ENCODE results near the gene SOCS7.
A peak's percentile ranks its signal among the peaks of the same experiment; 100 is the strongest.

SOCS7 gene

DNA sequence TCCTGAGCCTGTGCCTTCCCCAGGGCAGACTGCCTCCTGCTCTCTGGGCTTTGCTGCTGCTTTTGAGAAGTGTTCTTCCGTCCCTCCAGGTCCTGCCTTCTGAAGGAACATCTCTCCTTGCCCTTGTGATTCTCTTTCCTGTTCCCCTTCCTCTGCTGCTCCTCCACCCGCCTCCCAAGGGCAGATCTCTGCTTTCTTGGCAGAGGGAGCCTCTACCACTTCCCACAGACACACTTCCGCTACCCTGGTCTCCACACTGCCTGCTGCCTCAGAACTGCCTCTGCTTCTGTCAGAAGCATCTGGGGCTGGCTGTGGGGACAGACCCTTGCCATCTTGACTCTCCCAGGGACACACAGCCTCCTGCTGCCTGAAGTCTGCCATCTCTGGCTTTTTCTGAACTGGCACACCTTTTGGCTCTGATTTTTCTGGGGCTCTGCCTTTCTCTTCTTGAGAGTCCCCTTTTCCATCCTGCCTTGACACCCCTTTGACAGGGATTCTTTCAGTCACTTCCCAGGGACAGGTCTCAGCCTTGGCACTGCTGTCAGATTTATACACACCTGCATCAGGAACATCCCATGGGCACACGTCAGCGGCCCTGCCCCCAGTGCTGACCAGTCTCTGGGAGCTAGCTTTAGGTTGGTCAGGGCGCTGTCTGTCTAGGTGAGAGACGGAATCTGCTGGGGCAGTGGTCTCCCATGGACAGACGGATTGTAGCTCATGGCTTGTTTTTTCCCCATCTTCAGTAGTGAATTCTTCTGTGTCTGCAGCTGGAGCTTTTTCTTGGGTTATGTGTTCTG, 24.4 kb upstream of the SOCS7 start:
- Histone ChIP-seq H3K27ac (ENCODE audit: insufficient read depth, low read length, poor library complexity, severe bottlenecking) (no peak overlapping the region), H3K4me1 (ENCODE audit: control insufficient read depth, insufficient read depth, low read length, poor library complexity, severe bottlenecking) (no peaks in the 10 kb centered on the region)

GRCh38 chr17:38327936-38328335, 23.7 kb upstream of the SOCS7 start:
- Histone ChIP-seq H3K27me3 (replicated peaks; ENCODE audit: control insufficient read depth, insufficient read depth, low read length, poor library complexity, severe bottlenecking) (no peaks in the 10 kb centered on the region), H3K4me3 (ENCODE audit: insufficient read depth, low read depth, low read length, poor library complexity, severe bottlenecking) (no peak overlapping the region), H3K9me3 (ENCODE audit: control insufficient read depth, low read length) (no peaks in the 10 kb centered on the region), H3K4me1 (ENCODE audit: control insufficient read depth, insufficient read depth, low read length, poor library complexity, severe bottlenecking) (no peaks in the 10 kb centered on the region), H3K27ac (ENCODE audit: insufficient read depth, low read length, poor library complexity, severe bottlenecking) (no peak overlapping the region), H3K36me3 (ENCODE audit: control insufficient read depth, insufficient read depth, low read length) (peaks cover 3% of the 10 kb centered on the region)
- DNase-seq: no peak

More for the DNA sequence above, 24.4 kb upstream of the SOCS7 start:
- DNase-seq: no peak
- Histone ChIP-seq H3K27me3 (replicated peaks; ENCODE audit: control insufficient read depth, insufficient read depth, low read length, poor library complexity, severe bottlenecking) (no peaks in the 10 kb centered on the region), H3K9me3 (ENCODE audit: control insufficient read depth, low read length) (no peaks in the 10 kb centered on the region), H3K4me3 (ENCODE audit: insufficient read depth, low read depth, low read length, poor library complexity, severe bottlenecking) (no peak overlapping the region), H3K36me3 (ENCODE audit: control insufficient read depth, insufficient read depth, low read length) (peaks cover 7% of the 10 kb centered on the region)

GRCh38 chr17:38328620-38329019, 23.0 kb upstream of the SOCS7 start:
- Histone ChIP-seq H3K36me3 (ENCODE audit: control insufficient read depth, insufficient read depth, low read length) (no peaks in the 10 kb centered on the region), H3K27ac (ENCODE audit: insufficient read depth, low read length, poor library complexity, severe bottlenecking) (no peak overlapping the region), H3K4me3 (ENCODE audit: insufficient read depth, low read depth, low read length, poor library complexity, severe bottlenecking) (no peak overlapping the region), H3K27me3 (replicated peaks; ENCODE audit: control insufficient read depth, insufficient read depth, low read length, poor library complexity, severe bottlenecking) (no peaks in the 10 kb centered on the region), H3K4me1 (ENCODE audit: control insufficient read depth, insufficient read depth, low read length, poor library complexity, severe bottlenecking) (no peaks in the 10 kb centered on the region), H3K9me3 (ENCODE audit: control insufficient read depth, low read length) (no peaks in the 10 kb centered on the region)
- DNase-seq: no peak

DNA sequence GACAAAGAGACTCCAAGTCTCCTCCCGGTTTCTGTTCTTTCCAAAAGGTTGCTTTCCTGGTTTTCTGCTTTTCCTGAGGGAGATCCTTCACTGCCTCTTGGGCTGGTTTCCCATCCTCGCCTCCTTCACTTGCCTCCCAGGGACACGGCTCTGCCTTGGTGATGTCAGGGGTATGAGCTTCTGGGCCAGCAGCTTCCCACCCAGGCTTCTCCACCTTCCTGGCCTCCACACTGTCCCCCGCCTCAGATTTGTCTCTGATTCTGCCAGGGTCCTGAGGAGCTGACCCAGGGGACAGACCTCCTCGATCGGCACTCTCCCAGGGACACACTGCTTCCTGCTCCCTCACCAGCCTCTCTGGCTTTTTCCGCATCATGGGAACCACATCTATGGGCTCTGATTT, 22.4 kb upstream of the SOCS7 start:
- Histone ChIP-seq H3K4me3 (ENCODE audit: insufficient read depth, low read depth, low read length, poor library complexity, severe bottlenecking) (no peak overlapping the region), H3K9me3 (ENCODE audit: control insufficient read depth, low read length) (no peaks in the 10 kb centered on the region), H3K27me3 (replicated peaks; ENCODE audit: control insufficient read depth, insufficient read depth, low read length, poor library complexity, severe bottlenecking) (no peaks in the 10 kb centered on the region), H3K36me3 (ENCODE audit: control insufficient read depth, insufficient read depth, low read length) (no peaks in the 10 kb centered on the region), H3K4me1 (ENCODE audit: control insufficient read depth, insufficient read depth, low read length, poor library complexity, severe bottlenecking) (no peaks in the 10 kb centered on the region), H3K27ac (ENCODE audit: insufficient read depth, low read length, poor library complexity, severe bottlenecking) (no peak overlapping the region)
- DNase-seq: no peak

DNA sequence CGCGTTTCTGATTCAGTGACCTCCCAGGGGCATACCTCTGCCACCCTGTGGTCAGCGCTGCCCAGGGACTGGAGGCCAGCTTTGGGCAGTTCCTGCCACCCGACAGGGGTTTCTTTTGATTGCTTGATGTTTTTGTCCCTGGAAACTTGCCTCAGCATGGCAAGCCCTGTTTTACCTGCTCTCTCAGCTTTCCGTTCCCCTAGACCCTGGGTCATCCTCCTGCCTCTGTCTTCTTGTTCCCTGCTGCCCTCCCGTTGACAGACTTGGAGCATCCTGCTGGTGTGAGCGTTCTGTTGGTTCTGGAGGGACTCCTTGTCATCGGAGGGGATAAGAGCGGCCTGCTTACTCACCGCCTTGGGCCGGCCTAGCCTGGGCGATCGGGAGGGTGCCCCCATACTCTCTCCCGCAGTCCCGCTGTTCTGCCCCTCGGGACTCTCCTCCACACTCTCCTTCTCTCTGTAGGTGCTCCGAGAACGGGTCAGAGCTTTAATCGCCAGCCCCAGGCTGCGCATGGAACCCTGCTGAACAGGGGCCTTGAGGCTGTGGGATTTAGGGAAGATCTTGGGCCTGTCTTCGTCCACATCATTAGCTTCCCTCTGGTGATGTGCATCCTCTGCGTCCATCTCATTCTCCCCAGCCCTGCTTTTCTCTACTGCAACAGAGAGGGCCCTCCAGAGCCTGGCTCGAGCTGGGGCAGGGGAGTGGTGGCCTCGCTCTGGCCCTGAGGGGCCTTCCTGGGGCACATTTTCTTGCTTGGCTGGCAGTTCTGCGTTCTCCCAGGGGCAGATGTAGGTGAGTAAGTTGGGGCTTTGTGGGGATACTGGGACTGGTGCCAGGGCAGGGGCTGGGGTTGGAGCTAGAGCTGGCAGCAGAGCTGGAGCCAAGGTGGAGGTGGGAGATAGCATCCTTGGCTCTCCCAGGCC, 21.6 kb upstream of the SOCS7 start:
- Histone ChIP-seq H3K27me3 (replicated peaks; ENCODE audit: control insufficient read depth, insufficient read depth, low read length, poor library complexity, severe bottlenecking) (no peaks in the 10 kb centered on the region), H3K27ac (ENCODE audit: insufficient read depth, low read length, poor library complexity, severe bottlenecking) (no peak overlapping the region), H3K4me1 (ENCODE audit: control insufficient read depth, insufficient read depth, low read length, poor library complexity, severe bottlenecking) (no peaks in the 10 kb centered on the region), H3K36me3 (ENCODE audit: control insufficient read depth, insufficient read depth, low read length) (no peaks in the 10 kb centered on the region), H3K4me3 (ENCODE audit: insufficient read depth, low read depth, low read length, poor library complexity, severe bottlenecking) (no peak overlapping the region), H3K9me3 (ENCODE audit: control insufficient read depth, low read length) (no peaks in the 10 kb centered on the region)
- DNase-seq: no peak

DNA sequence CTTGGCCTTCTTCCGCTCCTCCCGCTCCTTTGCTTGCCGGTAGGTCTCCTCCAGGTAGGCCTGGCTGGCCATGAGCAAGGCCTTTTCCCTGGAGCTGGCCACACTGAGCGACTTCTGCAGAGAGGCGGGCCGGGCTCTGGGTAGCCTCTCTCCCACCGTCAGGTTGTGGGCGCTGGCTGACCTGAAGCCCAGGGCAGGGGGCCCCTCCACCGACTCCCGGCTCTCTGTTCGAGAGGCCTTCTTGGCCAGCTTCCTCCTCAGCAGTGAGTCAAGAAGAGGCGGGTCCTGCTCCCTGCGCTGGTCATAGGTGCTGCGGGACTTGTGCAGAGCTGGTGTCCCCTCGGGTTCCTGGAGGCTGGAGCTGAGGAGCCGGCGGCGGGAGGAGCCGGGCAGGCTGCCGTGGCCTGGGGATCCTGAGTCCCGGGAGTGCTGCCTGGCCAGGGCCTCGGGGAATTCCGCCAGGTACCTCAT, 20.7 kb upstream of the SOCS7 start:
- H3K27me3 ChIP-seq (replicated peaks; ENCODE audit: control insufficient read depth, insufficient read depth, low read length, poor library complexity, severe bottlenecking): no peaks in the 10 kb centered on the region
- no peak overlapping the region for H3K4me3 ChIP-seq (ENCODE audit: insufficient read depth, low read depth, low read length, poor library complexity, severe bottlenecking)
- no peak overlapping the region for H3K27ac ChIP-seq (ENCODE audit: insufficient read depth, low read length, poor library complexity, severe bottlenecking)
- H3K4me1 ChIP-seq (ENCODE audit: control insufficient read depth, insufficient read depth, low read length, poor library complexity, severe bottlenecking): no peaks in the 10 kb centered on the region
- H3K9me3 ChIP-seq (ENCODE audit: control insufficient read depth, low read length): no peaks in the 10 kb centered on the region
- no peaks in the 10 kb centered on the region for H3K36me3 ChIP-seq (ENCODE audit: control insufficient read depth, insufficient read depth, low read length)
- DNase-seq: no peak

DNA sequence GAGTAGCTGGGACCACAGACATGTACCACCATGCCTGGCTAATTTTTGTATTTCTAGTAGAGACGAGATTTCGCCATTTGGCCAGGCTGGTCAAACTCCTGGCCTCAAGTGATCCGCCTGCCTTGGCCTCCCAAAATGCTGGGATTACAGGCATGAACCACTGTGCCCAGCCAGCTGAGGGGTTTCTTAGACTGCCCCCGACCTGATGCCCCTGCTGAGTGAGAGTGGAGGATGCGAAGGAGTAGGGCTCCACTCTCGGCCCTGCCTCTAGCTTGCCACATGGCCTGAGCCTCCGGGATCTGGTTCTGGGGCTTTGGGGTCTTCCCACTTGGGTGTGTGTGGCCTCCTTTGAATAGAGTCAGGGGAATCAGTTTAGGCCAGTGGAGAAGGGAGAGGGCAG, 18.9 kb upstream of the SOCS7 start:
- DNase-seq: no peak
- H3K36me3 ChIP-seq (ENCODE audit: control insufficient read depth, insufficient read depth, low read length): no peaks in the 10 kb centered on the region
- no peaks in the 10 kb centered on the region for H3K9me3 ChIP-seq (ENCODE audit: control insufficient read depth, low read length)
- no peak overlapping the region for H3K4me3 ChIP-seq (ENCODE audit: insufficient read depth, low read depth, low read length, poor library complexity, severe bottlenecking)
- no peak overlapping the region for H3K27ac ChIP-seq (ENCODE audit: insufficient read depth, low read length, poor library complexity, severe bottlenecking)
- no peaks in the 10 kb centered on the region for H3K4me1 ChIP-seq (ENCODE audit: control insufficient read depth, insufficient read depth, low read length, poor library complexity, severe bottlenecking)
- H3K27me3 ChIP-seq (replicated peaks; ENCODE audit: control insufficient read depth, insufficient read depth, low read length, poor library complexity, severe bottlenecking): no peaks in the 10 kb centered on the region

DNA sequence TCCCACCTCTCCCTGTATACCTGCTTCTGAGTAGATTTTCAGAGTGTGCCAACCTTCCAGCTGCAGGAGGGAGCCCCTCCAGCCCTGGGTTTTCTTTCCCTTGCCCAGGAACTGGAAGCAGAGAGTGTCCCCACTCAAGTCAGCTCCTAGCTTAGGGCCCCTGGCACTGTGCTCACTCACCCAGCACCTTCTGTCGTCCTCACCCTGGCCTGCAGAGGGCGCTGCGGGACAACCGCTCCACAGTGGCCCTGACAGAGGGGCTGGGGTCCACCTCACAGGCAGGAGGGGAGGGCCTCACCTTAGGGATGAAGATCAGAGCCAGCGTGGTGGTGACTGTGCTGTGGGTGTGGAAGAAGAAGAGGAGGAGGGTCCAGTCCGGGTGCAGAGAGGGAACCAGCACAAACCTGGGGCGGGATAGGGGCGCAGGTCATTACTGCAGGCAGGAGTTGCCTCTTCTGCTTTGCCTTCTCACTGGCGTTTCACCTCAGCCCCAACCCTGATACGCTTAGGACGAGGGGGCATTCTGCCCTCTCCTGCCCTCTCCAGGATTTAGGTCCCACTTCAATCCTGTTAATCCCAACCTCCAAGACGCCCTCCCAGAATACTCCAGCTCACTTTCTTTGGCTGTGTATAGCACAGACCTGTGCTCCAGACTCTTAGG, 17.9 kb upstream of the SOCS7 start:
- H3K4me3 ChIP-seq (ENCODE audit: insufficient read depth, low read depth, low read length, poor library complexity, severe bottlenecking): no peak overlapping the region
- H3K27me3 ChIP-seq (replicated peaks; ENCODE audit: control insufficient read depth, insufficient read depth, low read length, poor library complexity, severe bottlenecking): no peaks in the 10 kb centered on the region
- DNase-seq: peak in 1 of 3 donors; percentile 12
- no peak overlapping the region for H3K27ac ChIP-seq (ENCODE audit: insufficient read depth, low read length, poor library complexity, severe bottlenecking)
- no peaks in the 10 kb centered on the region for H3K4me1 ChIP-seq (ENCODE audit: control insufficient read depth, insufficient read depth, low read length, poor library complexity, severe bottlenecking)
- H3K9me3 ChIP-seq (ENCODE audit: control insufficient read depth, low read length): no peaks in the 10 kb centered on the region
- H3K36me3 ChIP-seq (ENCODE audit: control insufficient read depth, insufficient read depth, low read length): no peaks in the 10 kb centered on the region

DNA sequence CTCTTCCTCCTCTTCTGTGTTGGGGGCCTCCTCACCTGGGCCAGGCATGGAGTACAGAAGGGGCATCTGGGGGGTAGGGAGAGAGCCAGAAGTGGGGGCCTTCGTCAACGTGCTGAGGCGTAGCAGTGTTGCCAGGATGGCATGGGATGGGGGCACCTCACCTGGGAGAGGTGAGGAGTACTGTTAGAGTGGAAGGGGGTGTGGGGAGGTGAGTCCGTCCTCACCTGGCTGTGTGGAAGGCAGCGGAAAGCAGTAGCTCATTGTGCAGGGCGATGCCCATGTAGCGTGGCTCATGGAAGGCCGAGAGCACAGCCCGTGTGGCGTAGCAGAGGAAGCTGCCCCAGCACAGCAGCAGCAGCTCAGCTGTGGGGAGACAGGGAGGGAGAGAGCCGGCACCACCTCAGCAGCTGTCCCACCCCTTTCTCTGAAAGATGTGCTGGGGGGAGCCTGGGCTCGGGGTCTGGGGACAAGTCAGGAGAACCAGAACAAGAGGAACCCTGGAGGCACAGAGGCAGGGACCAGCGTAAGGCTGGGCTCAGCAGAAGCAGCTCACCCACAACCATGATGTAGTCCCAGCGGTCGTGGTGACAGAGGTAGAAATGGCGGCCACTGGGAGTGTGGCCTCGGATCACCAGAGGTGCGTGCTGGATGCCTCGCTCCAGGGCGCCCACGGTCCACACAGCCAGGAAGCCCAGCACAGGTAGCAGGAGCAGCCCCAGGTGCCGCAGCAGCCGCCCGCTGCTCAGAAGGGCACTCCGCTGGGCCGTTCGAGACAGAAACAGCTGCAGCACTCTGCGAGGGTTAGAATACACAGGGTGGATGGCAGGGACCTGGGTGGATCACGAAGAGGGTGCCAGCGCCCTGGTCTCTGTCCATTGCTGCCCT, 16.9 kb upstream of the SOCS7 start:
- H3K27me3 ChIP-seq (replicated peaks; ENCODE audit: control insufficient read depth, insufficient read depth, low read length, poor library complexity, severe bottlenecking): no peaks in the 10 kb centered on the region
- no peaks in the 10 kb centered on the region for H3K36me3 ChIP-seq (ENCODE audit: control insufficient read depth, insufficient read depth, low read length)
- H3K4me3 ChIP-seq (ENCODE audit: insufficient read depth, low read depth, low read length, poor library complexity, severe bottlenecking): no peak overlapping the region
- H3K27ac ChIP-seq (ENCODE audit: insufficient read depth, low read length, poor library complexity, severe bottlenecking): no peak overlapping the region
- DNase-seq: no peak
- H3K4me1 ChIP-seq (ENCODE audit: control insufficient read depth, insufficient read depth, low read length, poor library complexity, severe bottlenecking): no peaks in the 10 kb centered on the region
- no peaks in the 10 kb centered on the region for H3K9me3 ChIP-seq (ENCODE audit: control insufficient read depth, low read length)
